Measurements from ENCODE around the gene CCDC91.

The CCDC91 gene

GRCh38 chr12:28149279-28149678, 41.0 kb upstream of the CCDC91 start:
- H2AFZ ChIP-seq (ENCODE audit: low read depth, low read length): no peak overlapping the region

GRCh38 chr12:28156362-28156761, 33.9 kb upstream of the CCDC91 start:
- Histone ChIP-seq H2AK5ac (ENCODE audit: low read length, severe bottlenecking) (no peak overlapping the region), H3K79me1 (replicated peaks; ENCODE audit: low read length, poor library complexity, severe bottlenecking) (no peaks in the 10 kb centered on the region), H3K23ac (ENCODE audit: low read length in 2 of 2) (no peak overlapping the region), H4K91ac (ENCODE audit: low read length) (no peak overlapping the region), H3K4me2 (ENCODE audit: low read length, poor library complexity, severe bottlenecking) (no peak overlapping the region), H2BK120ac (ENCODE audit: low read depth, low read length) (no peak overlapping the region), H3K18ac (ENCODE audit: low read depth in 1 of 2, low read length in 2 of 2) (no peak overlapping the region), H3K9me3 (ENCODE audit: control insufficient read depth, low read length) (peaks cover 7% of the 10 kb centered on the region), H3K4ac (ENCODE audit: low read depth in 1 of 2, low read length in 2 of 2) (no peak overlapping the region), H3K4me3 (ENCODE audit: insufficient read depth in 1 of 2, low read depth in 1 of 2, low read length in 2 of 2) (no peak overlapping the region), H2BK15ac (ENCODE audit: low read depth, poor library complexity, severe bottlenecking) (no peak overlapping the region), H4K8ac (ENCODE audit: low read length) (no peak overlapping the region), H3K36me3 (ENCODE audit: control insufficient read depth in 1 of 2, insufficient read depth in 2 of 2, low read depth in 1 of 2, low read length in 2 of 2) (no peaks in the 10 kb centered on the region), H3K27me3 (ENCODE audit: control insufficient read depth in 1 of 2, insufficient read depth in 1 of 2, low read length in 2 of 2) (no peaks in the 10 kb centered on the region), H2BK12ac (ENCODE audit: low read length in 2 of 2) (no peak overlapping the region), H2AFZ (ENCODE audit: low read depth, low read length) (no peak overlapping the region), H3K27ac (ENCODE audit: low read length, poor library complexity, severe bottlenecking) (no peak overlapping the region), H3K4me1 (ENCODE audit: control insufficient read depth, insufficient read depth, low read depth, low read length) (no peaks in the 10 kb centered on the region), H3K14ac (ENCODE audit: low read length in 2 of 2) (no peak overlapping the region), H3K9ac (ENCODE audit: low read length) (no peak overlapping the region), H2BK5ac (ENCODE audit: low read depth, low read length, poor library complexity, severe bottlenecking) (no peak overlapping the region)
- no peak for DNase-seq
- WGBS: no CpG with 5 or more reads among the region's 1 CpG

More at GRCh38 chr12:28149279-28149678, 41.0 kb upstream of the CCDC91 start:
- no peak overlapping the region for H2AK5ac ChIP-seq (ENCODE audit: low read length, severe bottlenecking)
- H2BK15ac ChIP-seq (ENCODE audit: low read depth, poor library complexity, severe bottlenecking): no peak overlapping the region
- no peak overlapping the region for H3K14ac ChIP-seq (ENCODE audit: low read length in 2 of 2)
- H2BK5ac ChIP-seq (ENCODE audit: low read depth, low read length, poor library complexity, severe bottlenecking): no peak overlapping the region
- H4K8ac ChIP-seq (ENCODE audit: low read length): no peak overlapping the region
- H3K4me3 ChIP-seq (ENCODE audit: insufficient read depth in 1 of 2, low read depth in 1 of 2, low read length in 2 of 2): no peak overlapping the region
- H3K23ac ChIP-seq (ENCODE audit: low read length in 2 of 2): no peak overlapping the region
- DNase-seq: no peak
- no peak overlapping the region for H3K4me2 ChIP-seq (ENCODE audit: low read length, poor library complexity, severe bottlenecking)
- no peaks in the 10 kb centered on the region for H3K79me1 ChIP-seq (replicated peaks; ENCODE audit: low read length, poor library complexity, severe bottlenecking)
- no peak overlapping the region for H3K4ac ChIP-seq (ENCODE audit: low read depth in 1 of 2, low read length in 2 of 2)
- H4K91ac ChIP-seq (ENCODE audit: low read length): no peak overlapping the region
- H3K27ac ChIP-seq (ENCODE audit: low read length, poor library complexity, severe bottlenecking): no peak overlapping the region
- H2BK12ac ChIP-seq (ENCODE audit: low read length in 2 of 2): no peak overlapping the region
- no peaks in the 10 kb centered on the region for H3K36me3 ChIP-seq (ENCODE audit: control insufficient read depth in 1 of 2, insufficient read depth in 2 of 2, low read depth in 1 of 2, low read length in 2 of 2)
- H3K9ac ChIP-seq (ENCODE audit: low read length): no peak overlapping the region
- WGBS: no CpG with 5 or more reads among the region's 3 CpGs
- H3K27me3 ChIP-seq (ENCODE audit: control insufficient read depth in 1 of 2, insufficient read depth in 1 of 2, low read length in 2 of 2): no peaks in the 10 kb centered on the region
- no peak overlapping the region for H3K18ac ChIP-seq (ENCODE audit: low read depth in 1 of 2, low read length in 2 of 2)
- H3K9me3 ChIP-seq (ENCODE audit: control insufficient read depth, low read length): peaks cover 15% of the 10 kb centered on the region
- H2BK120ac ChIP-seq (ENCODE audit: low read depth, low read length): no peak overlapping the region
- H3K4me1 ChIP-seq (ENCODE audit: control insufficient read depth, insufficient read depth, low read depth, low read length): no peaks in the 10 kb centered on the region

GRCh38 chr12:28156804-28157203, 33.5 kb upstream of the CCDC91 start:
- Histone ChIP-seq H3K27me3 (ENCODE audit: control insufficient read depth in 1 of 2, insufficient read depth in 1 of 2, low read length in 2 of 2) (no peaks in the 10 kb centered on the region), H3K18ac (ENCODE audit: low read depth in 1 of 2, low read length in 2 of 2) (no peak overlapping the region), H3K4me2 (ENCODE audit: low read length, poor library complexity, severe bottlenecking) (no peak overlapping the region), H3K4me3 (ENCODE audit: insufficient read depth in 1 of 2, low read depth in 1 of 2, low read length in 2 of 2) (no peak overlapping the region), H2BK12ac (ENCODE audit: low read length in 2 of 2) (no peak overlapping the region), H3K27ac (ENCODE audit: low read length, poor library complexity, severe bottlenecking) (no peak overlapping the region), H3K4ac (ENCODE audit: low read depth in 1 of 2, low read length in 2 of 2) (no peak overlapping the region), H3K23ac (ENCODE audit: low read length in 2 of 2) (no peak overlapping the region), H2BK120ac (ENCODE audit: low read depth, low read length) (no peak overlapping the region), H4K8ac (ENCODE audit: low read length) (no peak overlapping the region), H3K36me3 (ENCODE audit: control insufficient read depth in 1 of 2, insufficient read depth in 2 of 2, low read depth in 1 of 2, low read length in 2 of 2) (no peaks in the 10 kb centered on the region), H3K9me3 (ENCODE audit: control insufficient read depth, low read length) (peaks cover 7% of the 10 kb centered on the region), H2AK5ac (ENCODE audit: low read length, severe bottlenecking) (no peak overlapping the region), H4K91ac (ENCODE audit: low read length) (no peak overlapping the region), H3K4me1 (ENCODE audit: control insufficient read depth, insufficient read depth, low read depth, low read length) (no peaks in the 10 kb centered on the region), H3K79me1 (replicated peaks; ENCODE audit: low read length, poor library complexity, severe bottlenecking) (no peaks in the 10 kb centered on the region), H3K14ac (ENCODE audit: low read length in 2 of 2) (no peak overlapping the region), H2BK5ac (ENCODE audit: low read depth, low read length, poor library complexity, severe bottlenecking) (no peak overlapping the region), H2BK15ac (ENCODE audit: low read depth, poor library complexity, severe bottlenecking) (no peak overlapping the region), H3K9ac (ENCODE audit: low read length) (no peak overlapping the region), H2AFZ (ENCODE audit: low read depth, low read length) (no peak overlapping the region)
- WGBS: 78% methylated on average over 7 of the region's 7 CpGs
- no peak for DNase-seq

- H2BK120ac ChIP-seq (ENCODE audit: low read depth, low read length): no peak overlapping the region
- no peak overlapping the region for H4K8ac ChIP-seq (ENCODE audit: low read length)
- no peak overlapping the region for H2BK15ac ChIP-seq (ENCODE audit: low read depth, poor library complexity, severe bottlenecking)
- no peak overlapping the region for H3K4me3 ChIP-seq (ENCODE audit: insufficient read depth in 1 of 2, low read depth in 1 of 2, low read length in 2 of 2)
- no peak overlapping the region for H3K27ac ChIP-seq (ENCODE audit: low read length, poor library complexity, severe bottlenecking)
- H3K4ac ChIP-seq (ENCODE audit: low read depth in 1 of 2, low read length in 2 of 2): no peak overlapping the region
- no peak overlapping the region for H3K9ac ChIP-seq (ENCODE audit: low read length)
- no peak overlapping the region for H2BK5ac ChIP-seq (ENCODE audit: low read depth, low read length, poor library complexity, severe bottlenecking)
- H2AK5ac ChIP-seq (ENCODE audit: low read length, severe bottlenecking): no peak overlapping the region
- no peaks in the 10 kb centered on the region for H3K36me3 ChIP-seq (ENCODE audit: control insufficient read depth in 1 of 2, insufficient read depth in 2 of 2, low read depth in 1 of 2, low read length in 2 of 2)
- no peak overlapping the region for H4K91ac ChIP-seq (ENCODE audit: low read length)
- 90% methylated on average over 5 of the region's 5 CpGs for WGBS
- no peaks in the 10 kb centered on the region for H3K27me3 ChIP-seq (ENCODE audit: control insufficient read depth in 1 of 2, insufficient read depth in 1 of 2, low read length in 2 of 2)
- no peaks in the 10 kb centered on the region for H3K9me3 ChIP-seq (ENCODE audit: control insufficient read depth, low read length)
- H3K4me1 ChIP-seq (ENCODE audit: control insufficient read depth, insufficient read depth, low read depth, low read length): no peaks in the 10 kb centered on the region
- H3K4me2 ChIP-seq (ENCODE audit: low read length, poor library complexity, severe bottlenecking): no peak overlapping the region
- DNase-seq: no peak
- no peak overlapping the region for H2BK12ac ChIP-seq (ENCODE audit: low read length in 2 of 2)
- H3K79me1 ChIP-seq (replicated peaks; ENCODE audit: low read length, poor library complexity, severe bottlenecking): no peaks in the 10 kb centered on the region
- H2AFZ ChIP-seq (ENCODE audit: low read depth, low read length): no peak overlapping the region
- no peak overlapping the region for H3K14ac ChIP-seq (ENCODE audit: low read length in 2 of 2)
- no peak overlapping the region for H3K23ac ChIP-seq (ENCODE audit: low read length in 2 of 2)
- no peak overlapping the region for H3K18ac ChIP-seq (ENCODE audit: low read depth in 1 of 2, low read length in 2 of 2)
These were observed 31.9 kb upstream of the CCDC91 start for GRCh38 chr12:28158353-28158752.

Data from mesenchymal stem cell (in vitro differentiated cells and primary cell).